ENCODE data around the gene MYF6.

DNA sequence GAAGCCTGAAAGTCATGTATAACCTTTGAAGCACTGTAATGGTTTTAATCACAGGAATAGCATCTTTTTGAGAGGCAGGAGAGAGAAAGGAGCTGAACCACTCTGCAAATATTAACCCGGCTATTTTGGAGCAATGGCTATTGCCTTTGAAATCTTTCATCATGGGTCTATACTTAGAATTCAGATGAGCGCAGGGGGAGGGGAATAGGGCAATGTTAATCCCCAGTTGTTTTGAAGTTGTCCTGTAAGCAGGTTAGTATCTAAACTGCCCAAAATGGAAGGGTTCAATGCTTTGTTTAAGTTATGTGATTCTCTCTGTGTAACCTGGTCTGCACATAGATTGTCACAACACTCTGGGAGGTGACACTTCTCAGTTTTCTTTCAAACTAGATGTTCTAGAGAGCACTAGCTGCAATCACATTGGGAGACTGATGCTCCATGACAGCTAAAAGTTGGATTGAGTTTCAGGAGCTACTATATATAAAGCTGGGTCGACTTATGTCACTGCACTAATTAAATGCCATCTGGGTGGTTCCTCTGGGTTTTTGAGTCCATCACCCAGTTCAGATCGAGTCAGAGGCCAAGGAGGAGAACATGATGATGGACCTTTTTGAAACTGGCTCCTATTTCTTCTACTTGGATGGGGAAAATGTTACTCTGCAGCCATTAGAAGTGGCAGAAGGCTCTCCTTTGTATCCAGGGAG is at the start of gene MYF6:
- TF ChIP-seq EZH2phosphoT487 (IDR thresholded peaks at IDR 0.05; ENCODE audit: low read depth, severe bottlenecking, unreplicated experiment) = no peak
- TF ChIP-seq, protein P1, sequence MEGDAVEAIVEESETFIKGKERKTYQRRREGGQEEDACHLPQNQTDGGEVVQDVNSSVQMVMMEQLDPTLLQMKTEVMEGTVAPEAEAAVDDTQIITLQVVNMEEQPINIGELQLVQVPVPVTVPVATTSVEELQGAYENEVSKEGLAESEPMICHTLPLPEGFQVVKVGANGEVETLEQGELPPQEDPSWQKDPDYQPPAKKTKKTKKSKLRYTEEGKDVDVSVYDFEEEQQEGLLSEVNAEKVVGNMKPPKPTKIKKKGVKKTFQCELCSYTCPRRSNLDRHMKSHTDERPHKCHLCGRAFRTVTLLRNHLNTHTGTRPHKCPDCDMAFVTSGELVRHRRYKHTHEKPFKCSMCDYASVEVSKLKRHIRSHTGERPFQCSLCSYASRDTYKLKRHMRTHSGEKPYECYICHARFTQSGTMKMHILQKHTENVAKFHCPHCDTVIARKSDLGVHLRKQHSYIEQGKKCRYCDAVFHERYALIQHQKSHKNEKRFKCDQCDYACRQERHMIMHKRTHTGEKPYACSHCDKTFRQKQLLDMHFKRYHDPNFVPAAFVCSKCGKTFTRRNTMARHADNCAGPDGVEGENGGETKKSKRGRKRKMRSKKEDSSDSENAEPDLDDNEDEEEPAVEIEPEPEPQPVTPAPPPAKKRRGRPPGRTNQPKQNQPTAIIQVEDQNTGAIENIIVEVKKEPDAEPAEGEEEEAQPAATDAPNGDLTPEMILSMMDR (IDR thresholded peaks at IDR 0.05; ENCODE audit: poor library complexity) = no peak
